Epithelial cell of prostate (primary cell): ENCODE measurements around the gene CRAMP1.

ENCODE experiments used
- DNase-seq: peaks from one replicate; pipeline ENCODE4 v3.0.0-alpha.2; 2011; ENCODE audit warnings: low read depth, low spot score
- H3K27ac ChIP-seq: fragments of 450-650 bp; 2 replicates; pipeline ENCODE4 v1.5.1; 2017; ENCODE audit warnings: mild to moderate bottlenecking

Gene CRAMP1

GRCh38 chr16:1654505-1655268, 42.5 kb downstream of the CRAMP1 start:
- DNase-seq = no peak
- H3K27ac ChIP-seq = no peak overlapping the region

GRCh38 chr16:1655269-1655807, 43.2 kb downstream of the CRAMP1 start:
- no peak overlapping the region for H3K27ac ChIP-seq

GRCh38 chr16:1655909-1656807, 44.0 kb downstream of the CRAMP1 start:
- no peak overlapping the region for H3K27ac ChIP-seq
- DNase-seq = no peak

More at GRCh38 chr16:1655269-1655807, 43.2 kb downstream of the CRAMP1 start:
- no peak for DNase-seq

GRCh38 chr16:1656808-1657617, 44.9 kb downstream of the CRAMP1 start:
- DNase-seq = no peak
- H3K27ac ChIP-seq = no peak overlapping the region

GRCh38 chr16:1657841-1658240, 45.7 kb downstream of the CRAMP1 start:
- H3K27ac ChIP-seq = no peak overlapping the region
- no peak for DNase-seq

DNA sequence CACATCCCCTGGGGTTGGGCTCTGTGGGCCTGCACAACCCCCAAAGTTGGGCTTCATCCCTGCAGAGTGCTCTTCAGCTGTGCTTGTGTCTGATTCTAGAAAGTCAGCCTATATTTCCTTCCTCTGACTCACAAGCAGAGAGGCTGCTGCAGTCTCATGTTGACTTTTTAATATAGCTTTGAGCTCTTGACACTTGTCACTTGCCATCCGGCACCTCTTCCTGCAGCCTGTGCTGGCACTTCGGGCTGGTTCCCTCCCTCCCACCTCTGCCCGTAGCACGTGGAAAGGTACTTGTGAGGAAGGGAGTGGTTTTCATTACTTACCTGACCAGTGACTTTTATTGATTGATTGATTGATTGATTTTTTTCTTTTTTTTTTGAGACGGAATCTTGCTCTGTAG, 46.9 kb downstream of the CRAMP1 start:
- no peak overlapping the region for H3K27ac ChIP-seq
- no peak for DNase-seq

- H3K27ac ChIP-seq = no peak overlapping the region
- DNase-seq = no peak
Observed at GRCh38 chr16:1661826-1662225, 49.7 kb downstream of the CRAMP1 start.

DNA sequence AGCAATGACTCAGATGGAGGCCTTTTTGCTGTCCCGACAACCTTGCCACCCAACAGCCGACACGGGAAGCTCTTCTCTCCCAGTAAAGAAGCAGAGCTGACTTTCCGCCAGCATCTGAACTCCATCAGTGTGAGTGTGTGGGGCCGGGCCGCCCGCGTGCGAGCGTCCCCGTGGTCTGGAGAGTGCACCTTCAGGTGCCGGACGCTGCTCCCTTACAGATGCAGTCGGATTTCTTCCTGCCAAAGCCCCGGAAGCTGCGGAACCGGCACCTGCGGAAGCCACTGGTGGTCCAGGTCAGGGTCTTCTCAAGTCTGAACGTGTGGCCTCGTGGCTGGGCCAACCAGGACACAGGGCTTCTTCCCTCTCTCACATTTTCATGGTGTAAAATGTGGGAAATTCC, 50.4 kb downstream of the CRAMP1 start:
- H3K27ac ChIP-seq = no peak overlapping the region
- no peak for DNase-seq

DNA sequence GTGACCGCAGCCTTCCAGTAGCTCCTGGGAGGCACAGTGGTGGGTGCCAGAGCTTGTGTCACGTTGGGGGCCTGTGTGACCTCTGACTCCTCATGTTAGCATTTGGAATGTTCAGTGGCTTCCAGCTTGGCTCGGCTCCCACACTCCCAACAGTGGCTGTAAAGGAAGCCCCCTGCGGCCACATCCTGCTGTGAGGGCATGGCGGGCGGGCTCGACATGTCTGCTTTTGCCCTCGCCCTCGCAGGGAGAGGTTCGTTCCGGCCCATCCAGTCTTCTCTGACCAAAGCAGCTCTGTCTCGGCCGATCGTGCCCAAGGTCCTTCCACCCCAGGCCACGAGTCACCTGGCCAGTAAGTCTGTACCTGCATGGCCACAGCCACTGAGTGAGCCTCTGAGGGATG, 53.7 kb downstream of the CRAMP1 start:
- DNase-seq = no peak
- no peak overlapping the region for H3K27ac ChIP-seq

GRCh38 chr16:1666316-1666715, 54.2 kb downstream of the CRAMP1 start:
- no peak overlapping the region for H3K27ac ChIP-seq
- DNase-seq = no peak

- no peak overlapping the region for H3K27ac ChIP-seq
- no peak for DNase-seq
Observed at GRCh38 chr16:1667271-1667670, 55.1 kb downstream of the CRAMP1 start.

GRCh38 chr16:1667916-1668315, 55.8 kb downstream of the CRAMP1 start:
- no peak for DNase-seq

GRCh38 chr16:1668612-1669319, 56.6 kb downstream of the CRAMP1 start:
- H3K27ac ChIP-seq = no peak overlapping the region
- no peak for DNase-seq

More at GRCh38 chr16:1667916-1668315, 55.8 kb downstream of the CRAMP1 start:
- no peak overlapping the region for H3K27ac ChIP-seq

GRCh38 chr16:1669698-1670097, 57.5 kb downstream of the CRAMP1 start:
- DNase-seq = no peak
- H3K27ac ChIP-seq = no peak overlapping the region

GRCh38 chr16:1670371-1670770, 58.2 kb downstream of the CRAMP1 start:
- DNase-seq = no peak
- H3K27ac ChIP-seq = no peak overlapping the region

DNA sequence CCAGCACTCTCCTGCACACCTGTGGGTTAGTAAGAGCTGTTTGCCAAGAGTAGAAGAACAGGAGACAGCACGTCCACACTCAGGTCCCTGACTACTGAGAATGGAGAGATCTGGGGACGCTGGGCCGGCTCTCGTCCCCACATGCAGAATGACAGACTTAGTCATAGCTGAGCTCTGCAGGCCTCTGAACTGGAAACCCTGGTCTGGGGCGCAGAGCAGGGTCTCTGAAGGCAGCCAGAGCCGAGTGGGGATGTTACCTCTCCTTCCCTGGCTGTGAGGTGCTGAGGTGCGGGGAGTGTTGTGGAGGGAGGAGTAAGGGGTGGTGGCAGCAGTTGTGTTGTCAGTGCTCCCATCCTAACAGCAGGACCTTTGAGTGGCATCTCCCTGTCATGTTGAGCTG, 58.7 kb downstream of the CRAMP1 start:
- no peak overlapping the region for H3K27ac ChIP-seq
- DNase-seq = no peak

GRCh38 chr16:1673424-1674151, 61.4 kb downstream of the CRAMP1 start:
- DNase-seq = no peak
- H3K27ac ChIP-seq = no peak overlapping the region

- H3K27ac ChIP-seq = peak overlapping the region; percentile 27
- no peak for DNase-seq
Observed at GRCh38 chr16:1674306-1674705, 62.1 kb downstream of the CRAMP1 start.
